NCI-H1694 treated with DMSO at 0.1 percent for 48 hours (cell line): ENCODE results near the gene NBAS.
A peak's percentile ranks its signal among the peaks of the same experiment; 100 is the strongest.

Source experiments
- DNase-seq: peaks from one replicate; lab custom pipeline; 2025; lab: John Stamatoyannopoulos, UW

The NBAS gene

DNA sequence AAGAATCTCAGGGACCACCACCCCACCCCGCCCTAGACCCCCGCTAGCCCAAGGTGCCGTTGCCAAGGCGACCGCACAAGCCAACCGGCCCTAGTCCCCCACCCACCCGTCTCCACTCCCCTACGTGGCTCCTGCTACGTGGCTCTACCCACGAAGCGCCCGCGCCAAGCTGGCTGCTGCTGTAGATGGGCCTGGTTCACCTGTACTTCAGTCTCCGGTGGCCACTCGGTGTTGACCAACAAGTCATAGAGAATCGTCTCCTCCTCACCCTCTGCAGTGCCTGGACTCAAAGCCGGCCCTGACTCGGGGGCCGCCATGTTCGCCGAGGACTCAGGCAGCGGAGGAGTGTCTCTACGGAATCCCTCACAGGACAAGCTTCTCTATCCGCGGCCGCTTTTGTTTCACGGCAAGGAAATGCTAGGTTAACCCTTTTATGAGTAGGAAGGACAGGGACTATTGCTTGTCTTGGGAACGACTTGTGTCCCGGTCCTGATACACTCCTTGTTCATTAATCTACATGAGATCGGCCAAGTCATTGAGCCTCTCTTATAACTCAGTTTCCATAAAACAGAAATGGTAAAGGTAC is at the start of gene NBAS:
Gene NBAS (minus strand): TSS at position 347 of the 586 bp plus-strand sequence. CDS start 30 bp downstream, at position 317.
- peak; percentile 86 for DNase-seq

DNA sequence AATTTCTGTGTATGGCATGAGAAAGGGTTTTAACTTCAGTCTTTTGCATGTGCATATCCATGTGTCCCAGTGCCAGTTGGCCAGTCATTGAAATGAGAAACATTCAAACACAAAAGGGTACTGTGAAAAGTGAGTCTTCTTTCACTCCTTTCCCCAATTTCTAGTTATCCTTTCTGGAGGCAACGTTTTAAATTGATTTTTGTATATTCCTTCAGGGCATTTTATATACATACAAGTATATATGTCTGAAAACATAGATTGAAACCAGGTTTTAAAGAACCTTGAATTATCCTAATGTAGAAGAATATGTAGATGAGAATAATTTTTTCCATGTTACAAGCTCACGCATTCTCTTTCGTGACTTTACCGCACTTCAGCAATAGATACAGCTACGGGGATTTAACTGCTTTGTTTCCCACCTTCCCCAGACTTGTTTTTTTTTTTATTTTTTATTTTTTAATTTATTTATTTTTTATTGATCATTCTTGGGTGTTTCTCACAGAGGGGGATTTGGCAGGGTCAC is 49.4 kb upstream of the NBAS start:
- no peak for DNase-seq

DNA sequence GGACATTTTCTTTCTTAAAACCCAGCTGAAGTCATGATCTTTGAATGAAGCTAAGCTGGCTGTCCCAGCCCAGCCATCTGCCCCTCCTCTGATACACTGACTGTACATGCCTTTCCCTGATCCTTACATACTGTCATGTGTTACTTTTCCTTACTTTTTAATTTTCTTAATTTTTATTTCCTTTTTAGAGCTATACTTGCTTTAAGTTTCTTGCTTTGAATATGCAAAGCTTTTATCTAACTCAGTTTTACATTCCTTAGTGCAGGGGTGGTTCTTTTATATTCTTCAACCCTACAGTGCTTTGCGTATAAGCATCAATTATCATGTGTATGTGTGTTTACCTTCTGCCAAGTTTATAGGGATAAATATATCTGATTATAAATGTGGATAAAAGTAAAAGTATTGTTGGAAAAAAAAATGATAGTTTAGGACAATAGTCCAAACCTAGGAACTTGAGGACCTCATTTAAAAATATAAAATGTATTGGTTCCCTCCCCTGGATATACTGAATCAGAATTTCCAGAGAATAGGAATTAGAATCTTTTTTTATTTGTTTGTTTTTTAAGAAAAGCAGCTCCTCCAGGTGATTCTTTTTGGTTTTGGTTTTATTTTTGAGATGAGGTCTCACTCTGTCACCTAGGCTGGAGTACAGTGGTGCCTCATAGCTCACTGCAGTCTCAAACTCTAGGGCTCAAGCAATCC is 48.4 kb upstream of the NBAS start:
- no peak for DNase-seq

DNA sequence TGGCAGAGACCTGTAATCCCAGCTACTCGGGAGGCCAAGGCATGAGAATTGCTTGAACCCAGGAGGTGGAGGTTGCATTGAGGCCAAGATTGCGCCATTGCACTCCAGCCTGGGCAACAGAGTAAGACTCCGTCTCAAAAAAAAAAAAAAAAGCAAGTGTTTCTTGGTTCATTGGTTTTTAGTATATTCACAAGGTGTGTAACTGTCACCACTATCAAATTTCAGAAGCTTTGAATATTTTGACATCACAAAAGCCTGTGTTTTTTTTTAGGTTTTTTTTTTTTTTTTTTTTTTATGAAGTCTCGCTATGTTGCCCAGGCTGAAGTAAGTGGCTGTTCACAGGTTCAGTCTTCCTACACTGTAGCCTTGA is 47.2 kb upstream of the NBAS start:
- DNase-seq: no peak

DNA sequence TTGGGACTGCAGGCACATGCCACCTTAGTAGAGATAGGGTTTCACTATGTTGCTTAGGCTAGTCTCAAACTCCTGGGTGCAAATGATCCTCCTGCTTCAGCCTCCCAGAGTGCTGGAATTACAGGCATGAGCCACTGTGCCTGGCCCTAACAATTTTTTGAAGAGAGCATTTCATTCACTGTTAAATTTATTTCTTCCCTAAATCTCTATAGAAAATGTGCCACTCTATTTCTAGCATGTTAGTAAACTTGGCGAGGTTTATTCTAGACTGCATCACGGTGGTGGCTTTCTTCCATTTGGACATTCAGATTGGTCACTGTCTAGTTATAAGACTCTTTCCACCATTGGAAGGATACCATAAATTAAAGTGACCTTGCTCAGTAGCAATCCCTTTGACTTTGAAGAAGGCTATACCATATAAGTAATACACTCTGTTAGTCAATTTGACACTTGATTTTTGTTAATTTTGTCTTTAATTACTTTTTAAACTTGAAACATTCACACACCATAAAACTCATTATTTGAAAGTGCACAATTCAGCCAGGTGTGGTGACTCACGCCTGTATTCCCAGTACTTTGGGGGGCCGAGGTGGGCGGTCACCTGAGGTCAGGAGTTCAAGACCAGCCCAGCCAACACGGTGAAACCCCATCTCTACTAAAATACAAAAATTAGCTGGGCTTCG is 46.7 kb upstream of the NBAS start:
- DNase-seq: no peak

DNA sequence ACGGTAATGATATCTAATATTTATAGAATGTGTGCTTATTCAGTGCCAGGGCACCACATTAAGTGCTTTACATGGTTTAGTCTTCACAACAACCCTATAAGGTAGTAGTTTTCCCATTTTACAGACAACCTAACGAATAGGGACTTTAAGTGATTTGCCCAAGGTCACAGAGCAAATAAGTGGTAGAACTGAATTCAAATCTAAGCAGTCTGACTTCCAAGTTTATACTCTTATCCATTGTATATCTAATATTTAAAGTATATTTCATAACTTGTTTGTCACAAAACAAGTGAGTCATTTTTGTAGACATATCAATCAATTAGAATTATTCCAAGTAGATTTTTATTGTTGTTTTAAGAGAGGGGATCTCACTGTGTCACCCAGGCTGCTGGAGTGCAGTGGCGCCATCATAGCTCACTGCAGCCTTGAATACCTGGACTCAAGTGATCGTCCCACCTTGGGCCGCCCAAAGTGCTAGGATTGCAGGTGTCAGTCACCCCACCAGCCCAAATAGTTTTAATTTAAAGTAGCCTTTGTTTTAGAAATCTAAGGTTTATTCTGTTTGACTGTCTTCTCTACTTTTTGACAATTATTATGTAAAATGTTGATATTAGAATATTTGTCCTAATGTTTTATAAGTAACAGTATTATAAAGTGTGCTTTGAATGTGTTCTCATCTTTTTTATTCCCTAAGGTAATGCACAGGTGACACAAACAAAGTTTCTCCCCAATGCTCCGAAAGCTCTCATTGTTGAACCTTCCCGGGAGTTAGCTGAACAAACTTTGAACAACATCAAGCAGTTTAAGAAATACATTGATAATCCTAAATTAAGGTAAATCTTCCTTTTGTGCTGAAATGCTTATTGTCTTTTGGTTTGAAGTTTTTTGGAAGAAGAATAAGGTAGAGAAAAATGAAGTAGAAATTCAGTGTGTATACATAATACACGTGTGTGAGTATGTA is 45.6 kb upstream of the NBAS start:
- DNase-seq: no peak

DNA sequence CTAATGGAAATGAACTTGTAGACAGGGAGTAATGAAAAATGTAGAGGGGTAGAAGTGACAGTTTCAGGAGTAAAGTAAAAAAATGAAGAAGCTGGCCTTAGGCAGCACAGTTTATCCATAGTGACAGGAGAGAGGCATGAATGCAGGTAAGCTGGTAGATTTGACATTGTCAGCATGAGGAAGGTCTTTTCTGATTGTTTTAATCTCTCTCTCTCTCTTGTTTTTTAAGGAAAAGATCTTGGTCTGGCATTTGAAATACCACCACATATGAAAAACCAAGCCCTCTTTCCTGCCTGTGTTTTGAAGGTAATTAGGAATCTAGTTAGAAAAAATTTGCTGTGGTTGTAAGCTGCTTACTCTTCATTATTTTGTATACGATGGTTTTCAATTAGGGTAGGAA is 44.6 kb upstream of the NBAS start:
- no peak for DNase-seq

DNA sequence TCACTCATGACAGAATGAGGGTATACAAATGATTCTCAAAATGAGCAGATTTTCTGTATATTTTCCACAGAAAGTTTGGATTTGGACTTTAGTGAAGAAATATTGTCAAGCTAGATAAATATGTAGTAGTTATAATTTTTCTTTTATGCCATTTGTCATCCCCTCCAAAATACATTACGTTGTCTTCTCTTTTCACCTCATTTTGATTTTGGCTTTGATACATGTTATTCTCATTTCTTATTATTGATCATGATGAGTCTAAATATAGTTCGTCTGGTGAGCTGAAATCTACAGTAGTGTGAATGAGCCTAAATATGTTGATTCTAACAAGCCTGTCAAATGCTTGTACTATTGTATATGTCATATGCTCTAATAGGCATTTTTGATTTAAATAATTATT is 42.8 kb upstream of the NBAS start:
- no peak for DNase-seq

DNA sequence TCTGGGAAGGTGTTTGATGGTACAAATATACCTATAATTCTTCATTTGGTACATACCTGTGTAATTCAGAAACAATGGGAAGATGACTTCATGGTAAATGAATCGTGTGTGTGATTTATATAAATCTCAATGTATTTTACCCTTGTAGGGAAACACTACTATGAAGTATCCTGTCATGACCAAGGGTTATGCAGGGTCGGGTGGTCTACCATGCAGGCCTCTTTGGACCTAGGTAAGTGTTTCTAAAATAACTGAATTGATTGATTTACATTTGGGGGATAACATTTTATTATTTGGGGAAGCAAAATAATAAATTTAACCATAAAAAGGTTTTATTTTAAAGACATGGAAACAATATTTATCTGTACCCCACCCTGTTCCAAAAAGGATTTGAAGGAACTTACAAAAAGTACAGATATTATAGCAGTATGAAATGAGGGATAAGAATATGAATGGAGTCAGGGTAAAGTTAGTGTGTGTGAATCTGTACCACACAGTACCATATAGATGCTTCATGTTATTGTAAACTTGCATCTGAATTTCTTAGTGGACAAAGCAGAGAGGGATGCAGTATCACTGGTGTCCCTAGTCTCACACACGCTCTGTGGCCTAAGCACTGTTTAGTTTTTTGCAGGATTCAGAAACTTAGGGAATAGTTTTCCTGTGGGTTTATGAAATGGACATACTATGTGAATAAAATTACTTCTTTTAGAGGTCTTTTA is 42.1 kb upstream of the NBAS start:
- DNase-seq: no peak

DNA sequence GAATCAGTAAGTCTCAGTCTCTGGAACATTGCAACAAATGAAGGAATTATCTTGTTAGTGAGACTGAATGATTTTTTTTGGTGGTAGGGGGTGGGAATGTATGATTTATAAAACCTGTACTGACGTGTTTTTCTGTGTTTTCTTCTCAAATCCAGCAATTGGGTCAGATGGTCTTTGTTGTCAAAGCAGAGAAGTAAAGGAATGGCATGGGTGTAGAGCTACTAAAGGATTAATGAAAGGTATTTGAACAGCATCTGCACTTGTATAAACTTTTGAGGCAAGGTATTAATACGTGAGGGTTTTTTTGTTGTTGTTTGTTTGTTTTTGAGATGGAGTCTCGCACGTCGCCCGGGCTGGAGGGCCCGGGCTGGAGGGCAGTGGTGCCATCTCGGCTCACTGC is 41.3 kb upstream of the NBAS start:
- no peak for DNase-seq

DNA sequence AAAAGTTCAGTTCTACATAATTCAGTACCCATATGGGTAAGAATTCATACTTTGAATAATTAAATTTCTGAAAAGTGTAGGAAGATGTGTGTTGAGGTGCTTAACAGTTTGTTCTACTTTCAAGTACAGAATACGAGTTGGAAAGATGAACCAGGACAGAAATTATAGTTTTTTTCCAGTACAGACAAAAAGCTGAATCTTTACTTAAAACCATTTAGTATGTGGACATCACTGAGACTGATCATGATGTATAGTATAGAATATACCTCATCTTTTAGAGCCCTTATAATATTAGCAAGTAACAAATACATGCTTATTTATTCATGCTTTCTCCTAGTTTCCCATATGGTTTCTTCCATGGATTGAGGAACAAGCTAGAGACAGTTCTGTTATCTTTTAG is 40.5 kb upstream of the NBAS start:
- DNase-seq: no peak

DNA sequence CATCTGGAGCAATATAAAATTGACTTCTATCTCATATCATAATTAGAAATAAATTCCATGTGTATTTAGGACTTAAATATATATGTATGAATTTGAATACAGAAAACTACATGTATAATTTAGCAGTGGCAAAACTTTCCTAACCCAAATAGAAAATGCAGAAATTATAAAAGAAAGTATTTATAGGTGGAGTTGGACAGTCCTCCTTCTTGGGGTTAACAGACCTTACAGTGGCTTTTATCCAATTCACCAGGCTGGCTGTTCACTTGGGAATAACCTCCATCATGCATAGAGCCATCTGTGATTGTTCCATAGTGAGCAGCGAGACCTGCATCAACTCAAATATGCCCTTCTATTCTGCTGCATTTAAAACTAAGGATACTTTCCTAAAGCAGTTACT is 38.9 kb upstream of the NBAS start:
- peak; percentile 73 for DNase-seq

DNA sequence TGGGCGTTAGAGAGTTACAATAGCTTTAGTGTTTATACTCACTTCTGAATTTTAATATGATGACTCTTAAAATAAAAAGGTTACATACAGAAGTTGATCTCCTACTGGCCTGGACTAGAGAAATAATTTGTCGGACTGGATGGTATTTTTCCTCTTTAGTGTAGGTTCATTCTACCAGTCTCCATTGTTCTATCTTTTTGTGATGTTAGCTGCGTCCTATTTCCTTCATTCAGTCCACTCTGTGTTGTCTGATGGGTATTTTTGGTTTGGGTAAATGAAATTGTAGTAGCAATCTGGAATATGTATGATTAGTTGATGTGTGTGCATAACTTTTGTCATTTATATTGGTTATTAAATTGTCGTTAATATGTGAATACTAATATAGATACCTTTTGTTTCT is 35.8 kb upstream of the NBAS start:
- no peak for DNase-seq

DNA sequence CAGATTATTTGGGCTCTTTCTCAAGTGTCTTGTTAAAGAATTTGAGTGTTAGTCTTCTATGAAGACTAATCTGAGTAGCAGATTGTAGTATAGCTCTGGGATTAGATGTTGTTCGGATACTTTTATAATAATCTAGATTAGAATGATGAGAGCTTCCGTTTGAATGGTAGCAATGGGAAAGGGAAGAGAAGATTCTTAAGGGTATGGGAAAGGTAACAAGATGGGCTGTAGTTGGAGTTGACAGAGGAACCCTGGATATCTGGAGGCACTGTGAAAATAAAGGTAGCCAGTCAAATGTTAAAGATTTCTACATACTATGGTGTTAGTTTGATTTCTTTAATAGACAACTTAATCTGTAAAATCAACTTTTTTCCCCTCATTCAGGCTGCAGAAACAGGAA is 35.2 kb upstream of the NBAS start:
- DNase-seq: no peak

DNA sequence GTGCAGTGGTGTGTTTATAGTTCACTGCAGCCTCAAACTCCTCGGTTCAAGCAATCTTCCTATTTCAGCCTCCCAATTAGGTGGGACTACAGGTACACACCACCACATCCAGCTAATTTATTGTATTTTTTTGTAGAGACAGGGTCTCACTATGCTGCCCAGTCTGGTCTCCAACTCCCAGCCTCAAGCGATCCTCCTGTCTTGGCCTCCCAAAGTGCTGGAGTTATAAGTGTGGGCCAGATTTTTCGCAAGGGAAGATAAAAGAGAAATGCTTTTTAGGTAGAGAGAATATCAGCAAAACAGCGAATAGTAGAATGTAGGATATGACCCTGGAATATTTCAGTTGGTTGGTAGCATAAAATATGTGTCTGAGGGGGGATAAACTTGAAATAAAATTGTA is 34.8 kb upstream of the NBAS start:
- no peak for DNase-seq

DNA sequence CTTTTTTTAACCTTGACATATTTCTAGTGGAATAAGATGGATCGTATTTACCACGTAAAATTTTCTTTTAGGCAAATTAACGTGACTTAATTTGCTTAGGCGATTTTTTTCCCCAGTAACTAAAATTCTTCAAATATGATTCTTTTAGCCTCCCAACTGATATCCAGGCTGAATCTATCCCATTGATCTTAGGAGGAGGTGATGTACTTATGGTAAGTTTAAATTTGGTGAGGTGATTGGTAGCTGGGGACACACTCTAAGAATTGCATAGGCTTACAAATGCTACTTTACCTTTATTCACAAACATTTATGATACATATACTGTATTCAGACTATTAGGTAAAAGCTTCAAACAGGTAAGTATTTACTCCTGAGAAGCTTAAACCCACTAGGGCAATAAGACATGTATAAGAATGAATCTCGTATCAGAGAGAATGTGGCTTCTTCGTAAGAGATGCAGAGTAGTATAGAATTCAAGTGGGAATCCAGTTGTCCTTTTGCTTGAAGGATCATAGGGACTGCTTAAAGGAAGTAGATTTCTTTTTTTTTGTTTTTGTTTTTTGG is 34.3 kb upstream of the NBAS start:
- no peak for DNase-seq

DNA sequence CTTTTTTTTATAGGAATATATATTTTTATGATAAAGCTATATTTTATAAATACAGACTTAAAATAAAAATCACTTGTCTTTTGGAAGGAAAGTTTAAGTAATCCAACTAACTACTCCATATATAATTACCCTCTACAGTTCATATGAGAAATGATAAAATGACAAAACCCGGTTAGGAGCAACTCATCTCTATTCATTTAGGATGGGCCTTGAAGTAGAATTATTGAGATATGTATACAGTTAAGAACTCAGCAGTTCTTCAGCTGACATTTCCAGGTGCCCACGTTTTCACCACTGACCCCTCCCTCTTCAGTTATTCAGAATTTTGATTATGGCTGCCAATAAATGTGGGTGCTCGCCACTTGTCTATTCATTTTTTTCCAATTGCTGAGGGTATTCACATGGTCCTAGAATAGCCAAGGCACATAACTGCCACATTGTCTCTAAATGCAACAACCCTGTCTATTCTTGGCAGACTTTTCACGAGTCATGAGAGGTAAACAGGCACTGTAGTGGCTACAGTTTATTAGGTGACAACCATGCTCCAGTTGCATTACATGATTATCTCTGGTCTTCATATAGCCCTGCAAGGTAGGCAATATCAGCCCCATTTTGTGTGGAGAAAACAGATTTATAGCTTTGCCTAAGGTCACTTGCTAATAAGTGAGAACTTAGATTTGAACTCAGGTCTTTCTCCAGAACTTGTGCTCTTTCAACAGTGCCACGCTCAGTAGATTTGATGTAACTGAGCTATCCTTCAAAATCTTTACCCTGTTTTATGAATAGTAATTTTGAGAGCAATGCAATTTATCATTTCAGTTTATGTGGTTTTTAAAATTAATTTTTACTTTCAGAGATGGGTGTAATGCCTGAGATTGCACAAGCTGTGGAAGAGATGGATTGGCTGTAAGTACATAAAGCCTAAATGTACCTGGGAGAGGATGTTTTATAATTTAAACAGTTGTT is 33.4 kb upstream of the NBAS start:
- no peak for DNase-seq

DNA sequence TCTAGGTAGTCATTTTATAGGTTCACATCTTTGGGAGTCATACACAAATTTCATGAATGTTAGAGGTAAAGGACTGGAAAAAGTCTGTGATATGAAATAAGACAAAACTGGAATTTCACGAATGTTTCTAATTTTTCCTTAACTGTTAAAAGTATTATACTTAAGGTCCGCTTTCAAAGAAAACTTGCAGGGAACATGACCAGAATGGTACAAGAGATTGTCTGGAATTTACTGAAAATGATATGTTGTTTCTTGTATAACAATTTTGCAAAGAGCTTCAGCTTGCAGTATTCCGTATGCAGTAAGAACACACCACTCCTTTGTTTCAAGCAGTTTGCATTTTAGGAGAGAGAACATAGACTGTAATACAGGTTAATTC is 32.2 kb upstream of the NBAS start:
- DNase-seq: no peak

DNA sequence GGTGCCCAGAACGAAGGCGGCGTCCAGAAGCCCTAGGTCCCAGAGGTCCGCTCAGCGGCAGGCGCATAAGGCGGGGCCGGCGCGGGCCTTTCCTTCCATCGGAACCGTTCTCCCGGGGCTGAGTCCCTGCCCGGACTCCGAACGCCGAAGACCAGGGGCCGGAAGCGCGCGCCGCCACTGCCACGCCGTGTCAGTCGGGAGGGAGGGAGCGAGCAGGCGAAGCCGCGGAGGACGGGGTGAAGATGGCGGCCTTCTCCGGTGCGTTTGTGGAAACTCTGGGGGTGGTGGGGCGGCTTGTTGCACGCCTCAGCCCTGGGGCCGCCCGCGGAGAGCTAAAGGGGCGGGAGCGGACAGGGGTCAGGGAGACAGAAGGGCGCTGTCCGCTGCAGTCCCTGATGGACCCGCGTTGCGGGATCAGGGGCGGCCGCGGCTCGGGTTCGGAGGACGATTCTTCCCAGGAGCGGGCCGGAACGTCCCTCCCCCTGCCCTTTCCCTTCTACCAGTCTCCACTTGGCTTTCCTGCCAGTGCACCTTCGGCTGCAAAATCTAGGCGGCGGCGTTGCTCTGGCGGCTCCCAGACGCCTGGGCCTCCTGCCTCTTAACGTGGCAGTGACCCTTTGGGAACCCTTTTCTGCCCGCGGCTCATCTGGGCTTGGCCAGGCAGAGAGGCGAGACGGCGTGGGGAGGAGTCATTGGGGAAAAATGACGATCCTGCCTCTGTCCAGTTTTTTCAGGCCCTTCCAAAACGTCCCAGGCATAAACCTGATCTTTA is 30.7 kb upstream of the NBAS start, which contains the start of gene DDX1:
Gene DDX1 (plus strand): TSS at position 177 of the 772 bp plus-strand sequence. CDS start 66 bp downstream, at position 243.
- DNase-seq: peak; percentile 82
